WTC11 (cell line): ENCODE results near the gene METRN. TPM values are rescaled to one million over a fixed set of nuclear protein-coding genes. Genes with fewer than 3 reads are reported as not detected.

Source experiments
- ATAC-seq: fragments of 200-7000 bp; cut with Tn5 transposase; 2 replicates; pipeline ENCODE4 v1.10.0; 2021; ENCODE audit warnings: mild to moderate bottlenecking, moderate library complexity
- CTCF ChIA-PET: fragments of 300-600 bp; sonication (Branson Sonifier 250); formaldehyde crosslinking; loops from one replicate; lab custom pipeline; 2021; ENCODE audit warnings: antibody characterized with exemption; lab: Charles Lee
- POLR2A ChIA-PET: fragments of 350-600 bp; sonication (Branson Sonifier 250); formaldehyde crosslinking; loops from one replicate; lab custom pipeline; 2021; ENCODE audit warnings: antibody characterized with exemption; lab: Charles Lee
- DNase-seq: peaks from one replicate; pipeline ENCODE4 v3.0.0; 2021; ENCODE audit warnings: low spot score
- H3K27ac Mint-ChIP-seq: 2 replicates; pipeline ENCODE4 v1.8.0; 2021; ENCODE audit warnings: mixed read lengths
- H3K27me3 Mint-ChIP-seq: 2 replicates; pipeline ENCODE4 v1.8.0; 2021; ENCODE audit warnings: low read depth, mild to moderate bottlenecking, moderate library complexity, mixed read lengths
- H3K36me3 Mint-ChIP-seq: 2 replicates; pipeline ENCODE4 v1.8.0; 2021; ENCODE audit warnings: mixed read lengths
- H3K4me1 Mint-ChIP-seq: 2 replicates; pipeline ENCODE4 v1.8.0; 2022; ENCODE audit warnings: mixed read lengths
- H3K4me3 Mint-ChIP-seq: 2 replicates; pipeline ENCODE4 v1.8.0; 2021; ENCODE audit warnings: mild to moderate bottlenecking, moderate library complexity, mixed read lengths
- H3K9me3 Mint-ChIP-seq: 2 replicates; pipeline ENCODE4 v1.8.0; 2021; ENCODE audit warnings: mixed read lengths
- ARID4B ChIP-seq: sonication (generic); formaldehyde crosslinking; IDR thresholded peaks from 2 replicates; pipeline ENCODE4 v1.8.0; 2023; ENCODE audit warnings: missing genetic modification reagents, mild to moderate bottlenecking, borderline replicate concordance
- CBFB ChIP-seq: sonication (generic); formaldehyde crosslinking; IDR thresholded peaks from 2 replicates; pipeline ENCODE4 v1.8.1; 2022; ENCODE audit warnings: mild to moderate bottlenecking, low read depth, missing genetic modification reagents
- KAT7 ChIP-seq: sonication (generic); formaldehyde crosslinking; IDR thresholded peaks from 2 replicates; pipeline ENCODE4 v1.8.1; 2023; ENCODE audit warnings: missing genetic modification reagents, mild to moderate bottlenecking, borderline replicate concordance
- NFATC4 ChIP-seq: fragments of 250-450 bp; sonication (Bioruptor Pico); IDR thresholded peaks from 2 replicates; pipeline ENCODE4 v1.9.0; 2021; ENCODE audit warnings: mild to moderate bottlenecking
- SMAD3 ChIP-seq: sonication (generic); formaldehyde crosslinking; IDR thresholded peaks from 2 replicates; pipeline ENCODE4 v1.8.0; 2022; ENCODE audit warnings: missing genetic modification reagents, mild to moderate bottlenecking, borderline replicate concordance
- TEAD1 ChIP-seq: sonication (generic); formaldehyde crosslinking; IDR thresholded peaks from 2 replicates; pipeline ENCODE4 v1.8.0; 2022; ENCODE audit warnings: mild to moderate bottlenecking, missing genetic modification reagents
- USF1 ChIP-seq: sonication (generic); formaldehyde crosslinking; IDR thresholded peaks from 2 replicates; pipeline ENCODE4 v1.8.0; 2022; ENCODE audit warnings: mild to moderate bottlenecking, missing genetic modification reagents
- ZBTB21 ChIP-seq: sonication (generic); formaldehyde crosslinking; IDR thresholded peaks from 2 replicates; pipeline ENCODE4 v1.8.1; 2023; ENCODE audit warnings: mild to moderate bottlenecking, missing genetic modification reagents, borderline replicate concordance
- ZNF219 ChIP-seq: sonication (generic); formaldehyde crosslinking; IDR thresholded peaks from 2 replicates; pipeline ENCODE4 v1.8.0; 2023; ENCODE audit warnings: missing genetic modification reagents, mild to moderate bottlenecking, borderline replicate concordance
- ZNF232 ChIP-seq: sonication (generic); formaldehyde crosslinking; IDR thresholded peaks from 2 replicates; pipeline ENCODE4 v1.8.0; 2022; ENCODE audit warnings: mild to moderate bottlenecking, missing genetic modification reagents
- ZNF396 ChIP-seq: fragments of 250-450 bp; sonication (Bioruptor Pico); IDR thresholded peaks from 2 replicates; pipeline ENCODE4 v1.8.0; 2021; ENCODE audit warnings: mild to moderate bottlenecking, moderate library complexity, borderline replicate concordance
- ZNF671 ChIP-seq: fragments of 250-450 bp; sonication (Bioruptor Pico); IDR thresholded peaks from 2 replicates; pipeline ENCODE4 v1.8.0; 2021; ENCODE audit warnings: mild to moderate bottlenecking
- total RNA-seq: library from RNA; stranded (reverse); gene quantifications from 3 replicates; pipeline ENCODE4 v1.2.3, GENCODE V29; 2021
- TF ChIP-seq, protein P1 (sequence below): fragments of 250-450 bp; sonication (Bioruptor Pico); IDR thresholded peaks from 2 replicates; pipeline ENCODE4 v1.9.0; 2021; ENCODE audit warnings: moderate library complexity, mild to moderate bottlenecking, inconsistent platforms, borderline replicate concordance
- TF ChIP-seq, protein P2 (sequence below): sonication (generic); formaldehyde crosslinking; IDR thresholded peaks from 2 replicates; pipeline ENCODE4 v1.8.1; 2023; ENCODE audit warnings: mild to moderate bottlenecking, missing genetic modification reagents, moderate library complexity
- TF ChIP-seq, protein P3 (sequence below): fragments of 200-600 bp; IDR thresholded peaks from 2 replicates; pipeline ENCODE4 v1.8.0; 2022; ENCODE audit warnings: antibody characterized with exemption

The METRN gene
- total RNA-seq, 1 experiment from 2014 or later, result 30.9 TPM

DNA sequence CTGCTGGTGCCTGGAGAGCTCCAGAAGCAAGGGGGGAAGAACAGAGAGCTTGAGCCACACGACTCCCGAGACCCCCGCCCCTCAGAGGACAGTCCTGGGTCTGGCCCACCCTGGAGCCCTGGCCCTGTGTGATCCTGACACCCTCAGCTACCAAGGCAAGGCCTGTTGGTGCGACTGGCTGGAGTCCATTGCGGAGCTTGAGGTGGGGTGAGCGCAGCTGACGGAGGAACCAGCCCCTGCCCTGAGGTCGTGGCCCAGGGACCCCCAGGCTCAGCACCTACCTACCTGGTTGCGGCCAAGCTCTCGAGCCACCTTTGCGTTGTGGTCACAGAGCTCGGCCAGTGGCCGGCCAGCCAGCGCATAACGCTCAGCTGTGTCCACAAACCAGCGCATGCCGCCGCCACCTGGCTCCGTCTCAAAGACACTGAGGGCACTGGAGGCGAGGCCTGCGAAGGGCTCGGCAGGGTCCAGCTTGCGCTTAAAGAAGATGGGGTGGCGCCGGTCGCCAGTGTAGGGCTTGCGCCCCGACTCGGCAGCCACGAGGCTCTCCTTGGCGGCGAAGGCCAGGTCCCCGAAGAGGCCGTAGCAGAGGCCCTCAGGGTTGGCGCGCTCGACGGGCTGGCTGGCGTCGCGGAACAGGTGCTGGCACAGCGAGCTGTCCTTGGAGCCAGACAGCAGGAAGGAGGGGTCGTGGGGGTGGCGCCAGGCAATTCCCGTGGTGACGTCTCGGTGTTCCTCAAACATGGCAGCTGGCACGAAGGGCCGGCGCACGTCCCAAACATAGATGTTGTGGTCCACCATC, 28.3 kb upstream of the METRN start:
- DNase-seq (no peak), ATAC-seq (no peak)
- ChIA-PET POLR2A (no interaction called here), CTCF (interaction anchor here (0.7 to 1.7 kb wide), 12 partner anchors 8 to 168 kb away, joined by 3 to 12 read pairs (median 4); partner anchors contain the start of genes CHTF18, RHBDL1, RHOT2 and RPUSD1)
- no peak overlapping the region for H3K4me3 Mint-ChIP-seq
- H3K27ac Mint-ChIP-seq, result no peak overlapping the region
- no peaks in the 10 kb centered on the region for H3K9me3 Mint-ChIP-seq
- peaks cover 17% of the 10 kb centered on the region for H3K36me3 Mint-ChIP-seq
- peaks cover 13% of the 10 kb centered on the region for H3K4me1 Mint-ChIP-seq
- H3K27me3 Mint-ChIP-seq, result peaks cover 9% of the 10 kb centered on the region
- TF ChIP-seq ZNF232, result no peak

GRCh38 chr16:687499-687898, 27.4 kb upstream of the METRN start:
- POLR2A ChIA-PET, result no interaction called here
- Mint-ChIP-seq H3K27ac (no peak overlapping the region), H3K4me1 (peaks cover 9% of the 10 kb centered on the region), H3K36me3 (peaks cover 9% of the 10 kb centered on the region), H3K4me3 (no peak overlapping the region), H3K27me3 (peaks cover 17% of the 10 kb centered on the region), H3K9me3 (no peaks in the 10 kb centered on the region)
- CTCF ChIA-PET, result no interaction called here
- ATAC-seq, result no peak
- TF ChIP-seq, protein P1, sequence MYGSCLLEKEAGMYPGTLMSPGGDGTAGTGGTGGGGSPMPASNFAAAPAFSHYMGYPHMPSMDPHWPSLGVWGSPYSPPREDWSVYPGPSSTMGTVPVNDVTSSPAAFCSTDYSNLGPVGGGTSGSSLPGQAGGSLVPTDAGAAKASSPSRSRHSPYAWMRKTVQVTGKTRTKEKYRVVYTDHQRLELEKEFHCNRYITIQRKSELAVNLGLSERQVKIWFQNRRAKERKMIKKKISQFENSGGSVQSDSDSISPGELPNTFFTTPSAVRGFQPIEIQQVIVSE, result no peak
- TF ChIP-seq, protein P2, sequence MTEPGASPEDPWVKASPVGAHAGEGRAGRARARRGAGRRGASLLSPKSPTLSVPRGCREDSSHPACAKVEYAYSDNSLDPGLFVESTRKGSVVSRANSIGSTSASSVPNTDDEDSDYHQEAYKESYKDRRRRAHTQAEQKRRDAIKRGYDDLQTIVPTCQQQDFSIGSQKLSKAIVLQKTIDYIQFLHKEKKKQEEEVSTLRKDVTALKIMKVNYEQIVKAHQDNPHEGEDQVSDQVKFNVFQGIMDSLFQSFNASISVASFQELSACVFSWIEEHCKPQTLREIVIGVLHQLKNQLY (CRISPR knock-in tag), result no peak
- TF ChIP-seq ZNF219 (CRISPR knock-in tag) (no peak), USF1 (CRISPR knock-in tag) (no peak), ZBTB21 (no peak), NFATC4 (CRISPR knock-in tag) (no peak), CBFB (CRISPR knock-in tag) (no peak), ZNF671 (CRISPR knock-in tag) (no peak), ZNF396 (CRISPR knock-in tag) (no peak), KAT7 (CRISPR knock-in tag) (no peak), SMAD3 (CRISPR knock-in tag) (no peak), TEAD1 (CRISPR knock-in tag) (no peak), ARID4B (CRISPR knock-in tag) (no peak)
- TF ChIP-seq, protein P3, sequence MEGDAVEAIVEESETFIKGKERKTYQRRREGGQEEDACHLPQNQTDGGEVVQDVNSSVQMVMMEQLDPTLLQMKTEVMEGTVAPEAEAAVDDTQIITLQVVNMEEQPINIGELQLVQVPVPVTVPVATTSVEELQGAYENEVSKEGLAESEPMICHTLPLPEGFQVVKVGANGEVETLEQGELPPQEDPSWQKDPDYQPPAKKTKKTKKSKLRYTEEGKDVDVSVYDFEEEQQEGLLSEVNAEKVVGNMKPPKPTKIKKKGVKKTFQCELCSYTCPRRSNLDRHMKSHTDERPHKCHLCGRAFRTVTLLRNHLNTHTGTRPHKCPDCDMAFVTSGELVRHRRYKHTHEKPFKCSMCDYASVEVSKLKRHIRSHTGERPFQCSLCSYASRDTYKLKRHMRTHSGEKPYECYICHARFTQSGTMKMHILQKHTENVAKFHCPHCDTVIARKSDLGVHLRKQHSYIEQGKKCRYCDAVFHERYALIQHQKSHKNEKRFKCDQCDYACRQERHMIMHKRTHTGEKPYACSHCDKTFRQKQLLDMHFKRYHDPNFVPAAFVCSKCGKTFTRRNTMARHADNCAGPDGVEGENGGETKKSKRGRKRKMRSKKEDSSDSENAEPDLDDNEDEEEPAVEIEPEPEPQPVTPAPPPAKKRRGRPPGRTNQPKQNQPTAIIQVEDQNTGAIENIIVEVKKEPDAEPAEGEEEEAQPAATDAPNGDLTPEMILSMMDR, result no peak
- DNase-seq, result no peak
